PC-3 (cell line): Measurements from ENCODE around the gene DGKD.

ENCODE experiments used
- EZH2 ChIP-seq: fragments of 300-600 bp; sonication (generic); IDR thresholded peaks from one replicate; pipeline ENCODE4 v1.6.1; 2017; ENCODE audit warnings: antibody characterized with exemption, mild to moderate bottlenecking, low read length; ENCODE audit not compliant: unreplicated experiment
- TF ChIP-seq, protein P1 (sequence below): fragments of 300-600 bp; sonication (generic); conservative IDR thresholded peaks from 2 replicates; pipeline ENCODE4 v1.5.1; 2017; ENCODE audit warnings: antibody characterized with exemption, low read depth, mild to moderate bottlenecking, low read length

DNA sequence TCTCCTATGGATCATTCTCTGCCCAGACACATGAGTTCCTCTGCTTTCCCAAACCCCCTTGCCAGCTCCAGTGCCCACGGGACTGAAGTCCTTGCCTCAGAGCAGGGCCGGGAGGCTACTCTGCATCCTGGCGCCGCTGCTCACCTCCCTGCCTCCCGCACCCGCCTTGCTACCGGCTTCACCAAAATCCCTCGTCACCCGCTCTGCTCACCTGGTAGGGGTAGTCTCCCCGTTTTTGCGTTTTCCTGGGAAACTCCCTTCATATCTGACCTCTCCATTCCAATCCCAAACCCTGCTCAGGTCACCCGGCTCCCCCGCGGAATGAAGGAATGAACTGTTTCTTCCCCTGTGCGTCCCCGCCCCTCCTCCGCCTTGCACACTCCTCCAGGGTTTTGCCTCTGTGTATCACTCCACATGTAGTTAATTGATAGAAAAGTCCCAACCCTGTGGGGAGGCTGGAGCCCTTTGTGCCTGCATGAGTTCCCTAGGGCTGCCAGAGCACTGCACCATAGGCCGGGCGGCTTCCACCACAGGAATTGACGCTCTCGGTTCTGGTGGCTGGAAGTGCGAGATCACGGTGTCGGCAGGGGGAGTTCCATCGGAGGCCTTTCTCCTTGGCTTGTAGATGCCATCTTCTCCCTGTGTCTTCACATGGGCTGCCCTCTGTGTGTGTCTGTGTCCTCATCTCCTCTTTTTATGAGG lies 2.0 kb upstream of the DGKD start:
- TF ChIP-seq, protein P1, sequence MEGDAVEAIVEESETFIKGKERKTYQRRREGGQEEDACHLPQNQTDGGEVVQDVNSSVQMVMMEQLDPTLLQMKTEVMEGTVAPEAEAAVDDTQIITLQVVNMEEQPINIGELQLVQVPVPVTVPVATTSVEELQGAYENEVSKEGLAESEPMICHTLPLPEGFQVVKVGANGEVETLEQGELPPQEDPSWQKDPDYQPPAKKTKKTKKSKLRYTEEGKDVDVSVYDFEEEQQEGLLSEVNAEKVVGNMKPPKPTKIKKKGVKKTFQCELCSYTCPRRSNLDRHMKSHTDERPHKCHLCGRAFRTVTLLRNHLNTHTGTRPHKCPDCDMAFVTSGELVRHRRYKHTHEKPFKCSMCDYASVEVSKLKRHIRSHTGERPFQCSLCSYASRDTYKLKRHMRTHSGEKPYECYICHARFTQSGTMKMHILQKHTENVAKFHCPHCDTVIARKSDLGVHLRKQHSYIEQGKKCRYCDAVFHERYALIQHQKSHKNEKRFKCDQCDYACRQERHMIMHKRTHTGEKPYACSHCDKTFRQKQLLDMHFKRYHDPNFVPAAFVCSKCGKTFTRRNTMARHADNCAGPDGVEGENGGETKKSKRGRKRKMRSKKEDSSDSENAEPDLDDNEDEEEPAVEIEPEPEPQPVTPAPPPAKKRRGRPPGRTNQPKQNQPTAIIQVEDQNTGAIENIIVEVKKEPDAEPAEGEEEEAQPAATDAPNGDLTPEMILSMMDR: no peak
- no peak for TF ChIP-seq EZH2
